ENCODE measurements around the gene G6PC2.

The G6PC2 gene

GRCh38 chr2:168939061-168939460 is 38.0 kb downstream of the G6PC2 start:
- CTCF ChIA-PET = interaction anchor here (1.0 kb wide), 1 partner anchor 193 kb away, joined by 4 read pairs; no protein-coding TSS in a partner anchor
- POLR2A ChIA-PET = no interaction called here

GRCh38 chr2:168939918-168940317 is 38.8 kb downstream of the G6PC2 start:
- Histone ChIP-seq H3K36me3 (ENCODE audit: control insufficient read depth in 2 of 2, insufficient read depth in 1 of 2, low read length in 2 of 2) (no peaks in the 10 kb centered on the region), H3K9me3 (ENCODE audit: control insufficient read depth, insufficient read depth, low read depth, low read length) (no peaks in the 10 kb centered on the region), H3K4me1 (ENCODE audit: control insufficient read depth, insufficient read depth, low read length) (no peaks in the 10 kb centered on the region), H3K4me3 (ENCODE audit: low read depth, low read length) (no peak overlapping the region), H3K27ac (ENCODE audit: extremely low read depth, low read depth, low read length) (no peak overlapping the region)
- no peak for TF ChIP-seq BCL11A (tag by site-specific recombination; IDR thresholded peaks at IDR 0.05; ENCODE audit: low read depth)
- TF ChIP-seq ZNF114 (tag by site-specific recombination; IDR thresholded peaks at IDR 0.05) = no peak
- no peak for TF ChIP-seq ZNF768 (tag by site-specific recombination; IDR thresholded peaks at IDR 0.05)
- no peak for TF ChIP-seq ZNF747 (tag by site-specific recombination; IDR thresholded peaks at IDR 0.05)
- no peak for TF ChIP-seq ZNF843 (tag by site-specific recombination; IDR thresholded peaks at IDR 0.05)
- no peak for TF ChIP-seq ZBTB21 (tag by site-specific recombination; IDR thresholded peaks at IDR 0.05)
- no peak for TF ChIP-seq ZBTB48 (tag by site-specific recombination; IDR thresholded peaks at IDR 0.05)
- no peak for TF ChIP-seq CTCF (tag by site-specific recombination; IDR thresholded peaks at IDR 0.05)
- TF ChIP-seq ZFP69B (tag by site-specific recombination; IDR thresholded peaks at IDR 0.05) = no peak
- no peak for TF ChIP-seq ELK4 (IDR thresholded peaks at IDR 0.05; ENCODE audit: borderline replicate concordance, low read depth, low read length)
- no peak for TF ChIP-seq ZNF558 (tag by site-specific recombination; IDR thresholded peaks at IDR 0.05)
- TF ChIP-seq ZNF169 (tag by site-specific recombination; IDR thresholded peaks at IDR 0.05) = no peak
- CTCF ChIA-PET = interaction anchor here (0.6 to 1.1 kb wide), 7 partner anchors 9 to 495 kb away, joined by 3 to 4 read pairs (median 3); no protein-coding TSS in a partner anchor
- POLR2A ChIA-PET = no interaction called here

More at GRCh38 chr2:168939061-168939460, 38.0 kb downstream of the G6PC2 start:
- TF ChIP-seq ZNF350 (tag by site-specific recombination; IDR thresholded peaks at IDR 0.05) = no peak
- no peak for TF ChIP-seq INSM2 (tag by site-specific recombination; IDR thresholded peaks at IDR 0.05)
- no peak for TF ChIP-seq MZF1 (tag by site-specific recombination; IDR thresholded peaks at IDR 0.05; ENCODE audit: borderline replicate concordance)
- no peak for TF ChIP-seq ZNF214 (tag by site-specific recombination; IDR thresholded peaks at IDR 0.05; ENCODE audit: borderline replicate concordance)
- no peak for TF ChIP-seq ZNF510 (tag by site-specific recombination; IDR thresholded peaks at IDR 0.05; ENCODE audit: insufficient replicate concordance)
- TF ChIP-seq ZNF561 (tag by site-specific recombination; IDR thresholded peaks at IDR 0.05; ENCODE audit: borderline replicate concordance) = no peak
- Histone ChIP-seq H3K36me3 (ENCODE audit: control insufficient read depth in 2 of 2, insufficient read depth in 1 of 2, low read length in 2 of 2) (no peaks in the 10 kb centered on the region), H3K4me1 (ENCODE audit: control insufficient read depth, insufficient read depth, low read length) (no peaks in the 10 kb centered on the region), H3K4me3 (ENCODE audit: low read depth, low read length) (no peak overlapping the region), H3K9me3 (ENCODE audit: control insufficient read depth, insufficient read depth, low read depth, low read length) (no peaks in the 10 kb centered on the region), H3K27ac (ENCODE audit: extremely low read depth, low read depth, low read length) (no peak overlapping the region)

- H3K9me3 ChIP-seq (ENCODE audit: control insufficient read depth, insufficient read depth, low read depth, low read length) = no peaks in the 10 kb centered on the region
- no peaks in the 10 kb centered on the region for H3K4me1 ChIP-seq (ENCODE audit: control insufficient read depth, insufficient read depth, low read length)
- CTCF ChIA-PET = no interaction called here
- POLR2A ChIA-PET = no interaction called here
- H3K36me3 ChIP-seq (ENCODE audit: control insufficient read depth in 2 of 2, insufficient read depth in 1 of 2, low read length in 2 of 2) = no peaks in the 10 kb centered on the region
- H3K27ac ChIP-seq (ENCODE audit: extremely low read depth, low read depth, low read length) = no peak overlapping the region
- H3K4me3 ChIP-seq (ENCODE audit: low read depth, low read length) = no peak overlapping the region
- TF ChIP-seq ZNF416 (tag by site-specific recombination; IDR thresholded peaks at IDR 0.05) (no peak), REST (tag by site-specific recombination; IDR thresholded peaks at IDR 0.05) (no peak), ZNF274 (IDR thresholded peaks at IDR 0.05; ENCODE audit: low read length) (no peak), ZNF274 (tag by site-specific recombination; IDR thresholded peaks at IDR 0.05; ENCODE audit: borderline replicate concordance) (no peak), ZNF837 (tag by site-specific recombination; IDR thresholded peaks at IDR 0.05) (no peak), BCL11A (tag by site-specific recombination; IDR thresholded peaks at IDR 0.05; ENCODE audit: low read depth) (no peak)
Measured at GRCh38 chr2:168941297-168941696, 40.2 kb downstream of the G6PC2 start.

Measured in HEK293 (cell line).